ENCODE data around the gene HOXB5.

- no peak for TF ChIP-seq EZH2 (IDR thresholded peaks at IDR 0.05; ENCODE audit: borderline replicate concordance, low read length)
- no peak for TF ChIP-seq CTCF (IDR thresholded peaks at IDR 0.05; ENCODE audit: low read length)
These were observed 29.3 kb upstream of the HOXB5 start for GRCh38 chr17:48622857-48623256.
